Esophagus squamous epithelium (tissue), 5 donors: ENCODE measurements around the gene PLXNB3. TPM values are rescaled to one million over a fixed set of nuclear protein-coding genes. Genes with fewer than 3 reads are reported as not detected.

ENCODE experiments used
- DNase-seq: peaks from one replicate; lab custom pipeline; 2025; lab: John Stamatoyannopoulos, UW
- H3K27ac ChIP-seq, 4 donors: fragments of 200-600 bp; sonication (generic); one replicate each; pipeline ENCODE4 v1.5.1; 2016 to 2019; ENCODE audit warnings: mild to moderate bottlenecking in 1 of 4
- H3K27me3 ChIP-seq, 4 donors: fragments of 200-600 bp; sonication (generic); 1 replicate in 3 of 4; 2 replicates in 1 of 4; pipeline versions ENCODE4 v1.5.1 to v1.6.0; 2017 to 2021; ENCODE audit warnings: antibody characterized with exemption in 1 of 4
- H3K36me3 ChIP-seq, 3 donors: fragments of 200-600 bp; sonication (generic); one replicate each; pipeline ENCODE4 v1.5.1; 2016 to 2019
- H3K4me1 ChIP-seq, 3 donors: fragments of 200-600 bp; sonication (generic); one replicate each; pipeline ENCODE4 v1.5.1; 2017 to 2019
- H3K4me3 ChIP-seq, 4 donors: fragments of 200-600 bp; sonication (generic); 1 replicate in 3 of 4; 2 replicates in 1 of 4; pipeline ENCODE4 v1.5.1; 2016 to 2019; ENCODE audit warnings: mild to moderate bottlenecking in 2 of 4, moderate library complexity in 1 of 4
- H3K9me3 ChIP-seq, 3 donors: fragments of 200-600 bp; sonication (generic); one replicate each; pipeline ENCODE4 v1.5.1; 2016 to 2019
- CTCF ChIP-seq, 6 experiments: fragments of 450-650 bp in 4 of 6; fragments of 200-600 bp in 2 of 6; sonication (generic) in 2 of 6; IDR thresholded peaks; one replicate each; pipeline ENCODE4 v1.5.1; 2016 to 2019; ENCODE audit warnings: antibody characterized with exemption in 6 of 6, mild to moderate bottlenecking in 4 of 6, moderate library complexity in 4 of 6
- POLR2A ChIP-seq, 4 donors: fragments of 450-650 bp; IDR thresholded peaks; one replicate each; pipeline ENCODE4 v1.6.1; 2017; ENCODE audit warnings: antibody characterized with exemption in 4 of 4, mild to moderate bottlenecking in 4 of 4, moderate library complexity in 3 of 4
- WGBS, 2 donors: methylation state at CpG; one replicate each; pipeline ENCODE4 v1.1.5; 2018; 5-methylcytosine and 5-hydroxymethylcytosine counted together
- intact Hi-C: fragments of 100-400 bp; cut with DNase I; formaldehyde crosslinking; loops from one replicate; pipeline ENCODE4 v1.15.0; 2022
- total RNA-seq, 4 donors: library from RNA; depleted of rRNA; stranded (reverse); fragments of >200 nt; gene quantifications; one replicate each; pipeline ENCODE4 v1.1.0, GENCODE V29; 2016
- donor health status: DM: yes; HTN: yes; CAD: no.

The PLXNB3 gene
- total RNA-seq, 4 donors from 2014 or later, result 3.2 to 13.4 (median 6.9) TPM

- TF ChIP-seq POLR2A (IDR thresholded peaks at IDR 0.05) (no peak), CTCF (IDR thresholded peaks at IDR 0.05) (no peak)
- intact Hi-C loops, result no loop called here
- Histone ChIP-seq H3K4me3 (no peak overlapping the region), H3K9me3 (no peaks in the 10 kb centered on the region), H3K27me3 (no peaks in the 10 kb centered on the region), H3K27ac (no peak overlapping the region), H3K36me3 (no peaks in the 10 kb centered on the region), H3K4me1 (peaks cover 0 to 26% (median 3%) of the 10 kb centered on the region in 3 donors)
- WGBS, 2 donors, result 95% methylated on average over 20 of the region's 25 CpGs; no CpG with 5 or more reads in 1 of the 2 donors
- no peak for DNase-seq
Observed at GRCh38 chrX:153804621-153805020, 40.6 kb downstream of the PLXNB3 start.

- Histone ChIP-seq H3K4me3 (no peak overlapping the region), H3K9me3 (no peaks in the 10 kb centered on the region), H3K27ac (peak overlapping the region in 1 of 4 donors; percentile 63), H3K36me3 (no peaks in the 10 kb centered on the region), H3K4me1 (peaks cover 0 to 26% (median 3%) of the 10 kb centered on the region in 3 donors), H3K27me3 (no peaks in the 10 kb centered on the region)
- no peak for DNase-seq
- intact Hi-C loops, result no loop called here
- 67% methylated on average over 1 of the region's 13 CpGs; no CpG with 5 or more reads in 1 of the 2 donors for WGBS, 2 donors
- TF ChIP-seq CTCF (IDR thresholded peaks at IDR 0.05) (no peak), POLR2A (IDR thresholded peaks at IDR 0.05) (no peak)
Observed at GRCh38 chrX:153805436-153805835, 41.4 kb downstream of the PLXNB3 start.

- no peaks in the 10 kb centered on the region for H3K36me3 ChIP-seq
- intact Hi-C loops, result no loop called here
- DNase-seq, result no peak
- H3K9me3 ChIP-seq, result no peaks in the 10 kb centered on the region
- no peak overlapping the region for H3K4me3 ChIP-seq
- no peak for TF ChIP-seq POLR2A (IDR thresholded peaks at IDR 0.05)
- peak in 1 of 6 experiments; percentile 5 for TF ChIP-seq CTCF (IDR thresholded peaks at IDR 0.05)
- H3K27me3 ChIP-seq, result no peaks in the 10 kb centered on the region
- 92% methylated on average over 2 of the region's 28 CpGs; no CpG with 5 or more reads in 1 of the 2 donors for WGBS, 2 donors
- H3K4me1 ChIP-seq, result peaks cover 0 to 26% (median 3%) of the 10 kb centered on the region in 3 donors
- no peak overlapping the region for H3K27ac ChIP-seq
Observed at GRCh38 chrX:153806999-153807575, 43.0 kb downstream of the PLXNB3 start.

DNA sequence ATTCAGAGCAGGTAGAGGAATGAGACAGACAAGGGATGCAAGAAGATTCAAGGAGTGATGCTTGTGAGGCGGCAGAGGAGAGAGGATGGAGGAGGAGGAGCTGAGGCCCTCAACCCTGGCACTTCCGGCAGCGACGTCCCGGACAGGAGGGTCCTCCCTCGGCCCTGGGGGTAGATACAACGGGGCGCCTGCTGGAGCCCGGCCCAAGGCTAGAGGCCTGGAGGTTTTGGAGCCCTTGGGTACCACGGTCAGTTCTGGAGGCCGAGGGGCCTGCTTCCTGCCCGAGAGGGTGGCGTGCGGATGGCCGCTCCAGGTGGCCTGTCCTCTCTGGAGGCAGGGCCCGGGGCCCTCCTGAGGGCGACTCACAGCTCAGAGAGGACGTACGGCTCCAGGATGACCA is 43.9 kb downstream of the PLXNB3 start:
- intact Hi-C loops, result no loop called here
- H3K4me3 ChIP-seq, result no peak overlapping the region
- TF ChIP-seq POLR2A (IDR thresholded peaks at IDR 0.05), result no peak
- no peak for TF ChIP-seq CTCF (IDR thresholded peaks at IDR 0.05)
- H3K27me3 ChIP-seq, result no peaks in the 10 kb centered on the region
- no peak for DNase-seq
- H3K4me1 ChIP-seq, result peaks cover 0 to 26% (median 3%) of the 10 kb centered on the region in 3 donors
- H3K27ac ChIP-seq, result no peak overlapping the region
- H3K9me3 ChIP-seq, result no peaks in the 10 kb centered on the region
- WGBS, 2 donors, result 83 to 93% methylated on average over 9 to 12 of the region's 19 CpGs
- H3K36me3 ChIP-seq, result no peaks in the 10 kb centered on the region

DNA sequence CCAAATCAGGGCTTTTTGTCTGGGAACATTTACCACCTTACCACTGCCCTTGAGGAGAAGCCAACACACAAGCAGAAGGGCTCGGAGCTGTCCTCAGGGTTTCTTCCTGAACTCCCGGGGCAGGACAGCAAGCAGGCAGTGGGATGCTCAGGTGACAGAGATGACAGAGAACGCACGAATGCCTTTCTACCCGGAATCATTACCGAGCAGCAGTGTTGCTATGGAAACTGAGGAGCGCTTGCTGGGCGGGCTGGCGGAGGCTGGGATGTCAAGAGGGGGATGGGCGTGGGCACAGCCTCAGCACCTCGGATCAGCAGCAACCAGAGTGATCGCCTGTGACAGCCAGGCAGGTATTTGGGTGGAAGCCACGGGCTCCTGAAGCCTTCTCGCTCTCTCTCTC is 48.2 kb downstream of the PLXNB3 start:
- no peaks in the 10 kb centered on the region for H3K27me3 ChIP-seq
- no peak overlapping the region for H3K4me3 ChIP-seq
- no peaks in the 10 kb centered on the region for H3K36me3 ChIP-seq
- H3K27ac ChIP-seq, result no peak overlapping the region
- H3K9me3 ChIP-seq, result no peaks in the 10 kb centered on the region
- WGBS, 2 donors, result 80% methylated on average over 1 of the region's 14 CpGs; no CpG with 5 or more reads in 1 of the 2 donors
- DNase-seq, result no peak
- H3K4me1 ChIP-seq, result peaks cover 0 to 4% (median 2%) of the 10 kb centered on the region in 3 donors
- TF ChIP-seq CTCF (IDR thresholded peaks at IDR 0.05) (no peak), POLR2A (IDR thresholded peaks at IDR 0.05) (no peak)
- intact Hi-C loops, result loop anchor here (10.0 kb wide), 1 partner anchor 63 kb away; no protein-coding TSS in a partner anchor
